Skeletal muscle cell (primary cell): Measurements from ENCODE around the gene GLO1.

Source experiments
- DNase-seq: peaks from one replicate; pipeline ENCODE4 v3.0.0-alpha.2; 2010; ENCODE audit warnings: low read depth
- H3K4me3 ChIP-seq: 2 replicates; pipeline ENCODE4 v1.5.1; 2011; ENCODE audit warnings: low read depth, mild to moderate bottlenecking, control low read depth, low read length, moderate library complexity

GLO1 gene

GRCh38 chr6:38702558-38703397, at the start of gene GLO1:
TSS of gene GLO1 (minus strand) at chr6:38703145. CDS start at chr6:38703054, 91 bp downstream.
- DNase-seq: peak; percentile 95
- peak within 1 kb of the TSS; percentile 77 for H3K4me3 ChIP-seq

GRCh38 chr6:38750968-38751615, 48.1 kb upstream of the GLO1 start:
- H3K4me3 ChIP-seq: no peak overlapping the region
- no peak for DNase-seq

GRCh38 chr6:38749473-38749872, 46.5 kb upstream of the GLO1 start:
- no peak overlapping the region for H3K4me3 ChIP-seq
- no peak for DNase-seq

- no peak overlapping the region for H3K4me3 ChIP-seq
- DNase-seq: no peak
Observed at GRCh38 chr6:38739532-38739931, 36.6 kb upstream of the GLO1 start.

GRCh38 chr6:38738261-38738660, 35.3 kb upstream of the GLO1 start:
- no peak overlapping the region for H3K4me3 ChIP-seq
- no peak for DNase-seq

- DNase-seq: no peak
- no peak overlapping the region for H3K4me3 ChIP-seq
Observed at GRCh38 chr6:38736951-38737350, 34.0 kb upstream of the GLO1 start.

- DNase-seq: no peak
Observed at GRCh38 chr6:38730140-38730862, 27.4 kb upstream of the GLO1 start.

GRCh38 chr6:38728203-38728602, 25.3 kb upstream of the GLO1 start:
- no peak for DNase-seq
- H3K4me3 ChIP-seq: no peak overlapping the region

More at GRCh38 chr6:38730140-38730862, 27.4 kb upstream of the GLO1 start:
- no peak overlapping the region for H3K4me3 ChIP-seq

GRCh38 chr6:38725414-38726183, 22.7 kb upstream of the GLO1 start:
- no peak overlapping the region for H3K4me3 ChIP-seq
- DNase-seq: no peak

GRCh38 chr6:38724343-38724742, 21.4 kb upstream of the GLO1 start:
- no peak overlapping the region for H3K4me3 ChIP-seq
- no peak for DNase-seq

- no peak for DNase-seq
- no peak overlapping the region for H3K4me3 ChIP-seq
Observed at GRCh38 chr6:38723783-38724182, 20.8 kb upstream of the GLO1 start.

- DNase-seq: no peak
- no peak overlapping the region for H3K4me3 ChIP-seq
Observed at GRCh38 chr6:38722727-38723334, 19.9 kb upstream of the GLO1 start.

- DNase-seq: no peak
- H3K4me3 ChIP-seq: no peak overlapping the region
Observed at GRCh38 chr6:38722038-38722437, 19.1 kb upstream of the GLO1 start.

- no peak for DNase-seq
- no peak overlapping the region for H3K4me3 ChIP-seq
Observed at GRCh38 chr6:38720295-38720694, 17.4 kb upstream of the GLO1 start.

- DNase-seq: no peak
- H3K4me3 ChIP-seq: no peak overlapping the region
Observed at GRCh38 chr6:38719358-38719757, 16.4 kb upstream of the GLO1 start.

- no peak overlapping the region for H3K4me3 ChIP-seq
- no peak for DNase-seq
Observed at GRCh38 chr6:38716825-38717224, 13.9 kb upstream of the GLO1 start.

GRCh38 chr6:38715016-38715689, 12.2 kb upstream of the GLO1 start, which contains the start of gene DNAH8:
TSS of gene DNAH8 (plus strand) at chr6:38715311. CDS start at chr6:38722810, 7,499 bp downstream.
- peak within 1 kb of the TSS; percentile 47 for H3K4me3 ChIP-seq
- no peak for DNase-seq

- peak overlapping the region; percentile 47 for H3K4me3 ChIP-seq
- DNase-seq: no peak
Observed at GRCh38 chr6:38714239-38715015, 11.5 kb upstream of the GLO1 start.
